LNCaP clone FGC (cell line): ENCODE measurements around the gene PTRH2.
A peak's percentile ranks its signal among the peaks of the same experiment; 100 is the strongest.

Source experiments
- DNase-seq: peaks from one replicate; pipeline ENCODE4 v3.0.0-alpha.2; 2011; ENCODE audit warnings: low read depth
- H3K4me3 ChIP-seq: 2 replicates; pipeline ENCODE4 v1.5.1; 2011; ENCODE audit warnings: mild to moderate bottlenecking, low read depth, low read length, control low read depth
- TF ChIP-seq, protein P1 (sequence below): IDR thresholded peaks from 2 replicates; pipeline ENCODE4 v1.5.1; 2012; ENCODE audit warnings: mild to moderate bottlenecking; ENCODE audit not compliant: control insufficient read depth, insufficient read depth; ENCODE audit errors: extremely low read depth

PTRH2 gene

GRCh38 chr17:59719526-59719925 lies 12.3 kb upstream of the PTRH2 start:
- TF ChIP-seq, protein P1, sequence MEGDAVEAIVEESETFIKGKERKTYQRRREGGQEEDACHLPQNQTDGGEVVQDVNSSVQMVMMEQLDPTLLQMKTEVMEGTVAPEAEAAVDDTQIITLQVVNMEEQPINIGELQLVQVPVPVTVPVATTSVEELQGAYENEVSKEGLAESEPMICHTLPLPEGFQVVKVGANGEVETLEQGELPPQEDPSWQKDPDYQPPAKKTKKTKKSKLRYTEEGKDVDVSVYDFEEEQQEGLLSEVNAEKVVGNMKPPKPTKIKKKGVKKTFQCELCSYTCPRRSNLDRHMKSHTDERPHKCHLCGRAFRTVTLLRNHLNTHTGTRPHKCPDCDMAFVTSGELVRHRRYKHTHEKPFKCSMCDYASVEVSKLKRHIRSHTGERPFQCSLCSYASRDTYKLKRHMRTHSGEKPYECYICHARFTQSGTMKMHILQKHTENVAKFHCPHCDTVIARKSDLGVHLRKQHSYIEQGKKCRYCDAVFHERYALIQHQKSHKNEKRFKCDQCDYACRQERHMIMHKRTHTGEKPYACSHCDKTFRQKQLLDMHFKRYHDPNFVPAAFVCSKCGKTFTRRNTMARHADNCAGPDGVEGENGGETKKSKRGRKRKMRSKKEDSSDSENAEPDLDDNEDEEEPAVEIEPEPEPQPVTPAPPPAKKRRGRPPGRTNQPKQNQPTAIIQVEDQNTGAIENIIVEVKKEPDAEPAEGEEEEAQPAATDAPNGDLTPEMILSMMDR: no peak
- no peak for DNase-seq
- H3K4me3 ChIP-seq: no peak overlapping the region

DNA sequence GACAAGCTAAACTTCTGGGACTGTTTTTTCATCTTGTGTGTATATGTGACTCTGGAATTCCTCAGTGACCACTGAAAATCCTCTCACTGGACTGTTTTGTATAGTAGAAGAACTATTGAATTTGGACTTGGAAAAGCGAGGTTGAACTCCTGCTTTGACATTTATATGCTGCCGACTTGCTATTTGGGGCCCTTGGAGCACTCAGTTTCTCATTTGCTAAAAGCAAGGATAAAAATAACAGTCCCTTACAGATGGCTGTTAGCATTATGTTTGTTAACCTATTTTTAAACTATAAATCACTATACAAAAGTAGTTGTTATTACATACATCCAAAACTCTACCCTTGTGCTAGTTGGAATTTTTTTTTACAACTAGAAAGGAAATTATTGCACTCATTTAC lies 9.2 kb upstream of the PTRH2 start:
- no peak overlapping the region for H3K4me3 ChIP-seq
- TF ChIP-seq, protein P1: no peak
- DNase-seq: no peak

DNA sequence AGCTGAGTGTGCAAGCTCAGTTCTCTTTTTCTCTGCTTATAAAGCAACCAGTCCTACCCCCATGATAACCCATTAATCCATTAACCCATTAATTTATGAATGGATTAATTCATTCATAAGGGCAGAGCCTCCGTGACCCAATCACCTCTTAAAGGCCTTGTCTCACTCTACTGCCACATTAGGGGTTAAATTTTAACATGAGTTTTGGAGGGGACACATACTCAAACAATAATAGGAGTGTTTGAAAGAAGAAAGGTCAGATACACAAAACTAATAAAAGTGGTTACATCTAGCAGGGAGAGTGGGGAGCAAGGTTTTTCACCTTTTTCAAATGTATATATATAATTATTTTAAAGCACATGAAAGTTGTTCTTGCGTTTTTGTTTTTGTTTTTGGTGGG lies 7.0 kb upstream of the PTRH2 start:
- DNase-seq: no peak
- TF ChIP-seq, protein P1: no peak
- H3K4me3 ChIP-seq: no peak overlapping the region

- DNase-seq: no peak
- TF ChIP-seq, protein P1: no peak
- no peak overlapping the region for H3K4me3 ChIP-seq
Measured at GRCh38 chr17:59712862-59713261, 5.6 kb upstream of the PTRH2 start.

- TF ChIP-seq, protein P1: no peak
- no peak for DNase-seq
- H3K4me3 ChIP-seq: no peak overlapping the region
Measured at GRCh38 chr17:59711936-59712335, 4.7 kb upstream of the PTRH2 start.

GRCh38 chr17:59707971-59708430 lies 771 bp upstream of the PTRH2 start:
- TF ChIP-seq, protein P1: no peak
- no peak for DNase-seq
- peak overlapping the region; percentile 92 for H3K4me3 ChIP-seq

GRCh38 chr17:59702304-59702703 lies 4.9 kb downstream of the PTRH2 start:
- no peak for DNase-seq
- TF ChIP-seq, protein P1: no peak
- no peak overlapping the region for H3K4me3 ChIP-seq
